Sigmoid colon (tissue), 7 donors: Measurements from ENCODE around the gene SFXN5. TPM values are rescaled to one million over a fixed set of nuclear protein-coding genes. Genes with fewer than 3 reads are reported as not detected.

ENCODE experiments used
- DNase-seq: peaks from one replicate; pipeline ENCODE4 v3.0.0-alpha.2; 2019
- H3K27ac ChIP-seq, 4 donors: fragments of 200-600 bp; sonication (generic); one replicate each; pipeline ENCODE4 v1.5.1; 2016 to 2019; ENCODE audit warnings: mild to moderate bottlenecking in 1 of 4
- H3K27me3 ChIP-seq, 3 donors: fragments of 200-600 bp; sonication (generic); one replicate each; pipeline ENCODE4 v1.5.1; 2019; ENCODE audit warnings: mild to moderate bottlenecking in 1 of 3
- H3K36me3 ChIP-seq, 4 donors: fragments of 200-600 bp; sonication (generic); one replicate each; pipeline ENCODE4 v1.5.1; 2016 to 2019
- H3K4me1 ChIP-seq, 4 donors: fragments of 200-600 bp; sonication (generic); one replicate each; pipeline ENCODE4 v1.5.1; 2017 to 2019
- H3K4me3 ChIP-seq, 4 donors: fragments of 200-600 bp; sonication (generic); one replicate each; pipeline ENCODE4 v1.5.1; 2017 to 2019; ENCODE audit warnings: mild to moderate bottlenecking in 2 of 4, moderate library complexity in 1 of 4
- H3K9me3 ChIP-seq, 4 donors: fragments of 200-600 bp in 3 of 4; sonication (generic) in 3 of 4; one replicate each; pipeline versions ENCODE4 v1.5.1 to v1.6.1; 2013 to 2019
- EP300 ChIP-seq, 4 donors: sonication (generic); formaldehyde crosslinking; IDR thresholded peaks; one replicate each; pipeline ENCODE4 v1.6.1; 2017; ENCODE audit warnings: antibody characterized with exemption in 4 of 4
- POLR2A ChIP-seq, 2 donors: fragments of 450-650 bp; IDR thresholded peaks; one replicate each; pipeline ENCODE4 v1.6.1; 2016; ENCODE audit warnings: antibody characterized with exemption in 2 of 2, mild to moderate bottlenecking in 2 of 2, moderate library complexity in 2 of 2
- POLR2AphosphoS5 ChIP-seq, 4 donors: sonication (generic); formaldehyde crosslinking; IDR thresholded peaks; one replicate each; pipeline ENCODE4 v1.6.1; 2017; ENCODE audit warnings: antibody characterized with exemption in 4 of 4
- WGBS, 2 donors: extraction: QIAGEN DNeasy Blood & Tissue Kit; methylation state at CpG; one replicate each; pipeline ENCODE4 v1.1.7; 2013; 5-methylcytosine and 5-hydroxymethylcytosine counted together
- intact Hi-C: fragments of 100-400 bp; cut with DNase I; formaldehyde crosslinking; loops from one replicate; pipeline ENCODE4 v1.15.1; 2023
- polyA plus RNA-seq, 3 donors: library from polyadenylated mRNA; stranded (reverse); fragments of 200-250 nt; gene quantifications; one replicate each; pipeline ENCODE4 v1.2.3, GENCODE V29; 2013
- total RNA-seq, 4 donors: library from RNA; depleted of rRNA; stranded (reverse); fragments of >200 nt; gene quantifications; one replicate each; pipeline ENCODE4 v1.1.0, GENCODE V29; 2016
- TF ChIP-seq, protein P1 (sequence below), 4 experiments: fragments of 450-650 bp in 3 of 4; fragments of 200-600 bp in 1 of 4; IDR thresholded peaks; one replicate each; pipeline ENCODE4 v1.5.1; 2016 to 2019; ENCODE audit warnings: antibody characterized with exemption in 4 of 4, mild to moderate bottlenecking in 3 of 4, moderate library complexity in 2 of 4
- donor health status: healthy with polysubstance abuse.
- donor health status: Bipolar disorder and iron deficiency.
- donor health status: healthy.

SFXN5 gene
- total and polyA plus RNA-seq, 7 donors: 5.4 to 27.1 (median 11.1) TPM

DNA sequence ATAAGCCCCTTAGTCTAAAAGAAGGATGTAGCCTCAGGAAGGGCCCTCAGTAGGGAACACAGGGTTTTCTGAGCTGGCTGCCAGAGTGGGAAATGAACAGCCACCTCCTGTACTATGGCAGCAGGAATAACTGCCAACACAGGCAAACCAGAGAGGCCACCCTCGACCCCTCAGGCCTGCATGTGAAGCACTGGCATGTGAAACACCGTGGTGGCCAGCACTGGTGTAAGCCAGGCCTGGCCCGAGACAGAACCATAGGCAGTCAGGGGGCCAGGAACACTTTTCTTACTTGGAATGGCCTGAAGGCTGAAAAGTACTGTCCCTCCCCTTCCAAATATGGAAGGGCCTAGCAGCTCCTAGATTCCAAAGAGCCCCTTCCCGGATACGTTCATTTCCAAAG lies 28.2 kb downstream of the SFXN5 start:
- H3K27ac ChIP-seq: no peak overlapping the region
- TF ChIP-seq POLR2A (IDR thresholded peaks at IDR 0.05): no peak
- TF ChIP-seq EP300 (IDR thresholded peaks at IDR 0.05): no peak
- TF ChIP-seq, protein P1, sequence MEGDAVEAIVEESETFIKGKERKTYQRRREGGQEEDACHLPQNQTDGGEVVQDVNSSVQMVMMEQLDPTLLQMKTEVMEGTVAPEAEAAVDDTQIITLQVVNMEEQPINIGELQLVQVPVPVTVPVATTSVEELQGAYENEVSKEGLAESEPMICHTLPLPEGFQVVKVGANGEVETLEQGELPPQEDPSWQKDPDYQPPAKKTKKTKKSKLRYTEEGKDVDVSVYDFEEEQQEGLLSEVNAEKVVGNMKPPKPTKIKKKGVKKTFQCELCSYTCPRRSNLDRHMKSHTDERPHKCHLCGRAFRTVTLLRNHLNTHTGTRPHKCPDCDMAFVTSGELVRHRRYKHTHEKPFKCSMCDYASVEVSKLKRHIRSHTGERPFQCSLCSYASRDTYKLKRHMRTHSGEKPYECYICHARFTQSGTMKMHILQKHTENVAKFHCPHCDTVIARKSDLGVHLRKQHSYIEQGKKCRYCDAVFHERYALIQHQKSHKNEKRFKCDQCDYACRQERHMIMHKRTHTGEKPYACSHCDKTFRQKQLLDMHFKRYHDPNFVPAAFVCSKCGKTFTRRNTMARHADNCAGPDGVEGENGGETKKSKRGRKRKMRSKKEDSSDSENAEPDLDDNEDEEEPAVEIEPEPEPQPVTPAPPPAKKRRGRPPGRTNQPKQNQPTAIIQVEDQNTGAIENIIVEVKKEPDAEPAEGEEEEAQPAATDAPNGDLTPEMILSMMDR (IDR thresholded peaks at IDR 0.05): no peak
- no peaks in the 10 kb centered on the region for H3K27me3 ChIP-seq
- H3K4me1 ChIP-seq: no peaks in the 10 kb centered on the region
- H3K36me3 ChIP-seq: peaks cover 0 to 12% (median 3%) of the 10 kb centered on the region in 4 donors
- no peak overlapping the region for H3K4me3 ChIP-seq
- no peak for DNase-seq
- H3K9me3 ChIP-seq: no peaks in the 10 kb centered on the region
- intact Hi-C loops: no loop called here
- 90 to 92% methylated on average over 5 of the region's 5 CpGs for WGBS, 2 donors

DNA sequence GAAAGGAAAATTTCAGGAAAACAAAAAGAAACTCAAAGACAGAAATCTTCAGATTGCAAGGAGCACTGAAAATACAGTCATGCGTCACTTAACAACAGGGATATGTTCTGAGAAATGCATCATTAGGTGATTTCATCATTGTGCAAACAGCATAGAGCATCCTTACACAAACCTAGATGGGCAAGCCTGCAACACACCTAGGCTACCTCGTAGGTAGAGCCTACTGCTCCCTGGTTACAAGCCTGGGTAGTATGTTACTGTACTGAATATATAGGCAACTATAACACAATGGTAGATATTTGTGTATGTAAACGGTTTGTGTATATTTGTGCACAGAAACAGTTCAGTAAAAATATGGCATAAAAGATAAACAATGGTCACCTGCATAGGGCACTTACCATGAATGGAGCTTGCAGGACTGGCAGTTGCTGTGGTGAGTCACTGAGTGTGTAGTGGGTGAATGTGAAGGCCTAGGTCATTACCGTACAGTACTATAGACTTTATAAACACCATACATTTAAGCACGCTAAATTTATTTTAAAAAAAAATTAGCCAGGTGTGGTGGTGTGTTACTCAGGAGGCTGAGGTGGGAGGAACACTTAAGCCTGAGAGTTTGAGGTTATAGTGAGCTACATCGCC lies 33.4 kb downstream of the SFXN5 start:
- WGBS, 2 donors: 52 to 84% methylated on average over 6 of the region's 6 CpGs
- intact Hi-C loops: no loop called here
- H3K9me3 ChIP-seq: no peaks in the 10 kb centered on the region
- no peak overlapping the region for H3K27ac ChIP-seq
- no peaks in the 10 kb centered on the region for H3K27me3 ChIP-seq
- peaks cover 0 to 12% (median 3%) of the 10 kb centered on the region in 4 donors for H3K36me3 ChIP-seq
- H3K4me1 ChIP-seq: no peaks in the 10 kb centered on the region
- H3K4me3 ChIP-seq: no peak overlapping the region
- no peak for DNase-seq
- no peak for TF ChIP-seq POLR2A (IDR thresholded peaks at IDR 0.05)
- TF ChIP-seq POLR2AphosphoS5 (IDR thresholded peaks at IDR 0.05): no peak
- TF ChIP-seq EP300 (IDR thresholded peaks at IDR 0.05): no peak
- TF ChIP-seq, protein P1 (IDR thresholded peaks at IDR 0.05): no peak

DNA sequence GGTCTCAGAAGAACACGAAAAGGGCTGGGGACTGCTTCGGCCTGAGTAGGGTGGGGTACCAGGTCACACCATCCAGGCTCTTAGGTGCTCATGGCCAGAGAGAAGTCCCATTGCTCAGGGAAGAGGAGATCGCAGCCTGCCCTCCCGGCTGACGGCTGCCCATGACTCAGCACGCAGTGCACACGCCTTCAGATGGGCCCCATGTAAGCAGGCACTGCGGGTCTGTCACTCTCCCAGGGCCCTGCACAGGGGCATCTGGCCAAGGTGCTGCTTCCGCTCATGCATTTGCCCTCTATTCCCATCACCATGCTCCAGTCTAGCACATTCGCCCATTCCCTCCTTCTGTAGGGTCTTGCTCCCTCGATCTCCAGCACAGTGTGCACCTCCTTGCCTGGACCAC lies 34.7 kb downstream of the SFXN5 start:
- Histone ChIP-seq H3K4me3 (no peak overlapping the region), H3K9me3 (no peaks in the 10 kb centered on the region), H3K4me1 (no peaks in the 10 kb centered on the region), H3K27ac (no peak overlapping the region), H3K27me3 (no peaks in the 10 kb centered on the region), H3K36me3 (peaks cover 0 to 12% (median 3%) of the 10 kb centered on the region in 4 donors)
- no peak for TF ChIP-seq EP300 (IDR thresholded peaks at IDR 0.05)
- TF ChIP-seq POLR2A (IDR thresholded peaks at IDR 0.05): no peak
- no peak for TF ChIP-seq POLR2AphosphoS5 (IDR thresholded peaks at IDR 0.05)
- TF ChIP-seq, protein P1 (IDR thresholded peaks at IDR 0.05): no peak
- intact Hi-C loops: no loop called here
- WGBS, 2 donors: 94 to 97% methylated on average over 11 of the region's 11 CpGs
- no peak for DNase-seq

DNA sequence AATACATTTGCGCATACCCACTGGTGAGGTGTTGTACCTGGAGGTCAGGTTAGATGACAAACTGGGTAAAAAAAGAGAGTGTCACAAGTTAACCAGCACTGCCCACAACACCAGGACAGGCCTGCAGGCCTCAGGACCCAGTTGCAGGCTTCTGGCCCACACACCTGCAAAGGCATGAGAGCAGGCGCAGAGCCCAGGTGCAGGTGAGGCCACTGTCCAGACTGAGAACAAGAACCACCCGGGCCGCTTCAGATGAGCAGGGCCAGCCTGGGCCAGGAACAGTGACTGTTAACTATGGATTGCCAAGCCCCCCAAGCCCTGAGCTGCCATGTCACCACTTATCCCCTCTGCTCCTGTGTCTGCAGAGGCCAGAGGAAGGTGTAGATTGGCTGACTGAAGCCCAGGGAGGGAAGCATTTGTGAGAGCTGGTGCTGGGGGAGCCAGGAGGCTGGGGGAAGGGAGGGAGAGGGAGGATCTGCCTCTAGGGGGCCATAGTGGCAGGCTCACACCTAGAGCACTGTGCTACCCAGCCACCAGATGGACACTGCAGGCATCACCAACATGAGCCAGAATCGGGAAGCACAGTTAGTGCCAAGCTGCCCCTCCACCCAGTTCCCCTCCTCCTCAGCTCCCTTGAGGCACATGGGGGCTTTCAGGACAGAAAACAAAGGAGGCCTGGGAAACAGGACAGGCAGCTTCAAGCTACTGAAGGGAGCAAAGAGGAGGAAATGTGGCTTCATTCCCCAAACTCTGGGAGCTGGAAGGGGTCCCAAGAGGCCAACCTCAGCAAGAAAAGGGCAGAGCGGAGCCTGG lies 35.4 kb downstream of the SFXN5 start:
- Histone ChIP-seq H3K36me3 (peaks cover 0 to 10% (median 2%) of the 10 kb centered on the region in 4 donors), H3K9me3 (no peaks in the 10 kb centered on the region), H3K27ac (no peak overlapping the region), H3K27me3 (no peaks in the 10 kb centered on the region), H3K4me1 (no peaks in the 10 kb centered on the region), H3K4me3 (no peak overlapping the region)
- intact Hi-C loops: no loop called here
- TF ChIP-seq POLR2A (IDR thresholded peaks at IDR 0.05) (no peak), EP300 (IDR thresholded peaks at IDR 0.05) (no peak)
- WGBS, 2 donors: 92 to 93% methylated on average over 6 of the region's 6 CpGs
- no peak for DNase-seq

DNA sequence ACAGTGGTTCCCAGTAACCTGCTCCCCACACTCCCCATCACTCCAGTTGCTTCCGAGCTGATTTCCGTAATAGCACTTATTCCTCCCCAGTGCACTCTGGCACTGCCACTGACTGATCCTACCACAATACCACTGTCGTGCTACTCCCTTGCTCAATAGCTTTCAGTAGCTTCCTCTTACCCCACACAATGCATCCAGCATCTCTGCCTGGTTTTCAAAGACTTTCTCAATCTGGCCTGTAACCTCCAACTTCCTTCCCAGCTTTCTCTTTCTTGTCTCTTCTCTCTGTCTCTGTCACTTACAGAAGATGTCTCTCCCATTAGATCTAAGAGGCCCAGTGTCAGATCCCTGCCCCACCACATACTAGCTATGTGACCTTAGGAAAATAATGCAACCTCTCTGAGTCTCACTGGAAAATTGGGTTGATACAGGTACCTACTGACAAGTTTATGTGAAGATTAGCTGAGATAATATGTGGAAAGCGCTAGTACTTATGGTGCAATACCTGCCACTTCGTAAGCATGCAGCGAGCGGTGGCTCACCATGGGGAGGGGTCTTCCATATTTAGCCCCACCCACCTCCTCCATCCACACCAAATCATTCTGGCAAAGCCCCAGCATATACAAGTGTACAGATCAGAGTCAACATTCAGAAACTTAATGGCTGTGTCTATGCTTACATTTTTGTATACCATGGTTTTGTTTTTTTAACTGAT lies 36.7 kb downstream of the SFXN5 start:
- no peaks in the 10 kb centered on the region for H3K27me3 ChIP-seq
- H3K4me1 ChIP-seq: no peaks in the 10 kb centered on the region
- intact Hi-C loops: no loop called here
- no peaks in the 10 kb centered on the region for H3K36me3 ChIP-seq
- no peaks in the 10 kb centered on the region for H3K9me3 ChIP-seq
- H3K4me3 ChIP-seq: no peak overlapping the region
- DNase-seq: no peak
- 93 to 94% methylated on average over 7 of the region's 7 CpGs for WGBS, 2 donors
- no peak overlapping the region for H3K27ac ChIP-seq
- no peak for TF ChIP-seq EP300 (IDR thresholded peaks at IDR 0.05)
- TF ChIP-seq, protein P1 (IDR thresholded peaks at IDR 0.05): no peak
- no peak for TF ChIP-seq POLR2AphosphoS5 (IDR thresholded peaks at IDR 0.05)
- no peak for TF ChIP-seq POLR2A (IDR thresholded peaks at IDR 0.05)
